Mesothelial cell of epicardium (in vitro differentiated cells): Measurements from ENCODE around the gene ZXDC. TPM values are rescaled to one million over a fixed set of nuclear protein-coding genes. Genes with fewer than 3 reads are reported as not detected.

Experiments
- DNase-seq, 2 experiments: peaks; one replicate each; pipeline ENCODE4 v3.0.0; 2021; ENCODE audit warnings: low spot score in 2 of 2; ENCODE audit not compliant: unreplicated experiment in 2 of 2
- H3K27ac Mint-ChIP-seq: 2 replicates; pipeline ENCODE4 v1.8.0; 2021; ENCODE audit warnings: mixed read lengths
- H3K27me3 Mint-ChIP-seq: 2 replicates; pipeline ENCODE4 v1.8.0; 2021; ENCODE audit warnings: low read depth, mixed read lengths
- H3K36me3 Mint-ChIP-seq: 2 replicates; pipeline ENCODE4 v1.8.0; 2021; ENCODE audit warnings: mixed read lengths
- H3K4me1 Mint-ChIP-seq: 2 replicates; pipeline ENCODE4 v1.8.0; 2021; ENCODE audit warnings: mixed read lengths
- H3K4me3 Mint-ChIP-seq: 2 replicates; pipeline ENCODE4 v1.8.0; 2021; ENCODE audit warnings: mild to moderate bottlenecking, moderate library complexity, mixed read lengths
- H3K9me3 Mint-ChIP-seq: 2 replicates; pipeline ENCODE4 v1.8.0; 2021; ENCODE audit warnings: mixed read lengths
- CTCF ChIP-seq: fragments of 200-600 bp; sonication (generic); IDR thresholded peaks from one replicate; pipeline ENCODE4 v1.5.0; 2021; ENCODE audit warnings: antibody characterized with exemption; ENCODE audit not compliant: unreplicated experiment
- total RNA-seq: library from RNA; stranded (reverse); gene quantifications from 3 replicates; pipeline ENCODE4 v1.2.1, GENCODE V29; 2021

The ZXDC gene
- total RNA-seq, 1 donor from 2014 or later, result 34.2 TPM

GRCh38 chr3:126463521-126463920, 12.2 kb downstream of the ZXDC start:
- no peak for DNase-seq
- no peaks in the 10 kb centered on the region for H3K9me3 Mint-ChIP-seq
- H3K27me3 Mint-ChIP-seq, result no peaks in the 10 kb centered on the region
- H3K27ac Mint-ChIP-seq, result no peak overlapping the region
- H3K36me3 Mint-ChIP-seq, result peaks cover 34% of the 10 kb centered on the region
- no peak for TF ChIP-seq CTCF
- no peak overlapping the region for H3K4me3 Mint-ChIP-seq
- H3K4me1 Mint-ChIP-seq, result no peaks in the 10 kb centered on the region

- no peaks in the 10 kb centered on the region for H3K4me1 Mint-ChIP-seq
- H3K36me3 Mint-ChIP-seq, result peaks cover 29% of the 10 kb centered on the region
- no peak overlapping the region for H3K4me3 Mint-ChIP-seq
- DNase-seq, result no peak
- H3K27me3 Mint-ChIP-seq, result no peaks in the 10 kb centered on the region
- no peak overlapping the region for H3K27ac Mint-ChIP-seq
- no peaks in the 10 kb centered on the region for H3K9me3 Mint-ChIP-seq
- no peak for TF ChIP-seq CTCF
Observed at GRCh38 chr3:126461450-126462070, 14.1 kb downstream of the ZXDC start.

GRCh38 chr3:126460381-126460780, 15.3 kb downstream of the ZXDC start:
- no peaks in the 10 kb centered on the region for H3K27me3 Mint-ChIP-seq
- TF ChIP-seq CTCF, result no peak
- no peaks in the 10 kb centered on the region for H3K4me1 Mint-ChIP-seq
- DNase-seq, result no peak
- H3K27ac Mint-ChIP-seq, result no peak overlapping the region
- peaks cover 25% of the 10 kb centered on the region for H3K36me3 Mint-ChIP-seq
- no peak overlapping the region for H3K4me3 Mint-ChIP-seq
- no peaks in the 10 kb centered on the region for H3K9me3 Mint-ChIP-seq

- Mint-ChIP-seq H3K4me3 (no peak overlapping the region), H3K4me1 (no peaks in the 10 kb centered on the region), H3K27ac (no peak overlapping the region), H3K36me3 (peaks cover 25% of the 10 kb centered on the region), H3K27me3 (no peaks in the 10 kb centered on the region), H3K9me3 (no peaks in the 10 kb centered on the region)
- TF ChIP-seq CTCF, result no peak
- DNase-seq, result no peak
Observed at GRCh38 chr3:126459763-126460127, 15.9 kb downstream of the ZXDC start.

GRCh38 chr3:126459111-126459762, 16.5 kb downstream of the ZXDC start:
- Mint-ChIP-seq H3K36me3 (peaks cover 22% of the 10 kb centered on the region), H3K9me3 (no peaks in the 10 kb centered on the region), H3K4me3 (no peak overlapping the region), H3K27ac (no peak overlapping the region), H3K4me1 (no peaks in the 10 kb centered on the region), H3K27me3 (no peaks in the 10 kb centered on the region)
- no peak for DNase-seq
- TF ChIP-seq CTCF, result no peak
